COR-L47 (cell line): ENCODE results near the gene GNG7.
"Not testable (repeated sequence)": the region's sequence is repeated elsewhere in the genome, so short reads cannot be mapped to it uniquely, and the experiment has no call there.

ENCODE experiments used
- DNase-seq: peaks from one replicate; lab custom pipeline; 2025; lab: John Stamatoyannopoulos, UW

The GNG7 gene

GRCh38 chr19:2675892-2676291 lies 26.6 kb downstream of the GNG7 start:
- DNase-seq: no peak

GRCh38 chr19:2670217-2670616 lies 32.3 kb downstream of the GNG7 start:
- no peak for DNase-seq

- DNase-seq: no peak
Measured at GRCh38 chr19:2668175-2668763, 34.2 kb downstream of the GNG7 start.

GRCh38 chr19:2667349-2667748 lies 35.1 kb downstream of the GNG7 start:
- not testable (repeated sequence) for DNase-seq

- DNase-seq: no peak
Measured at GRCh38 chr19:2666344-2666994, 36.0 kb downstream of the GNG7 start.

GRCh38 chr19:2665103-2665502 lies 37.4 kb downstream of the GNG7 start:
- no peak for DNase-seq

- DNase-seq: no peak
Measured at GRCh38 chr19:2663920-2664571, 38.4 kb downstream of the GNG7 start.

GRCh38 chr19:2661615-2662014 lies 40.9 kb downstream of the GNG7 start:
- DNase-seq: no peak

- no peak for DNase-seq
Measured at GRCh38 chr19:2659856-2660432, 42.5 kb downstream of the GNG7 start.

GRCh38 chr19:2656533-2656932 lies 46.0 kb downstream of the GNG7 start:
- DNase-seq: no peak

- DNase-seq: no peak
Measured at GRCh38 chr19:2653710-2654707, 48.5 kb downstream of the GNG7 start.

- DNase-seq: no peak
Measured at GRCh38 chr19:2653218-2653617, 49.3 kb downstream of the GNG7 start.

GRCh38 chr19:2652504-2653099 lies 49.9 kb downstream of the GNG7 start:
- no peak for DNase-seq

- DNase-seq: not testable (repeated sequence)
Measured at GRCh38 chr19:2651002-2651733, 51.3 kb downstream of the GNG7 start.

- DNase-seq: no peak
Measured at GRCh38 chr19:2650515-2650914, 52.0 kb downstream of the GNG7 start.

- peak; percentile 75 for DNase-seq
Measured at GRCh38 chr19:2648528-2648937, 54.0 kb downstream of the GNG7 start.

- DNase-seq: no peak
Measured at GRCh38 chr19:2648099-2648498, 54.4 kb downstream of the GNG7 start.

- no peak for DNase-seq
Measured at GRCh38 chr19:2646866-2647535, 55.5 kb downstream of the GNG7 start.

- no peak for DNase-seq
Measured at GRCh38 chr19:2645826-2646225, 56.7 kb downstream of the GNG7 start.

GRCh38 chr19:2643123-2643737 lies 59.3 kb downstream of the GNG7 start:
- DNase-seq: not testable (repeated sequence)
